Measurements from ENCODE around the gene BAZ2B.

GRCh38 chr2:159571540-159572260 lies 44.6 kb downstream of the BAZ2B start:
- TF ChIP-seq CTCF (IDR thresholded peaks at IDR 0.05) (no peak), POLR2A (IDR thresholded peaks at IDR 0.05) (no peak)

All from adrenal gland (tissue), 5 donors.